MG63 (cell line): ENCODE measurements around the gene GIN1. TPM values are rescaled to one million over a fixed set of nuclear protein-coding genes. Genes with fewer than 3 reads are reported as not detected.
"Not testable (repeated sequence)": the region's sequence is repeated elsewhere in the genome, so short reads cannot be mapped to it uniquely, and the experiment has no call there.

Experiments used
- DNase-seq: peaks from one replicate; pipeline ENCODE4 v3.0.0-alpha.2; 2020
- H3K27me3 ChIP-seq: fragments of 250-450 bp; sonication (Bioruptor Pico); 2 replicates; pipeline ENCODE4 v1.5.1; 2020; ENCODE audit warnings: mild to moderate bottlenecking, moderate library complexity
- H3K36me3 ChIP-seq: fragments of 250-450 bp; sonication (Bioruptor Pico); 2 replicates; pipeline ENCODE4 v1.5.1; 2020; ENCODE audit warnings: mild to moderate bottlenecking, moderate library complexity
- H3K4me3 ChIP-seq: fragments of 250-450 bp; sonication (Bioruptor Pico); 2 replicates; pipeline ENCODE4 v1.5.1; 2020; ENCODE audit warnings: mild to moderate bottlenecking, moderate library complexity
- H3K9me3 ChIP-seq: fragments of 250-450 bp; sonication (Bioruptor Pico); 2 replicates; pipeline ENCODE4 v1.5.1; 2020; ENCODE audit warnings: mild to moderate bottlenecking, moderate library complexity
- total RNA-seq: library from RNA; depleted of rRNA; stranded (reverse); fragments of >200 nt; shearing (Covaris generic); gene quantifications from 2 replicates; pipeline ENCODE4 v1.2.3, GENCODE V29; 2014; ENCODE audit warnings: low replicate concordance; rRNA removed

GIN1 gene
- total RNA-seq, 1 experiment from 2014 or later: 8.8 TPM

DNA sequence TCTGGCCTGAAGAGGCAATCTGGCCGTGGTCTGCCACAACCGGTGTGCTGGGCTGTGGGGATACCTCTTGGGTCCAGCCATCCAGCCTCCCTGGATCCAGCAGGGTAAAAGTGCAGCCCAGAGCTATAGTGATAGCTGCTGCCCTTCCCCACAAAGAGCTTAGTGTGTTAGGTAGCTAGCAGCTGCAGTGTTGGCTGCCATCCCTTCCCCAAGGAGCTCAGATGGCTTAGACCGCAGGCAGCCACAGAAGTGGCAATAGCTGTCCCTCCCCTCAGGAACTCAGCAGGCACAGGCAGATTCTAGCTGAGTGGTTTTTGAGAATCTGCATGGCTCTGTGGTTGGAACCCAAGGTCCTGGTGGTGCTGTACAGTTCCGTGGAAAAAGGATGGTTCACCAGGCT lies 40.1 kb downstream of the GIN1 start:
- no peak for DNase-seq
- peaks cover 7% of the 10 kb centered on the region for H3K36me3 ChIP-seq

DNA sequence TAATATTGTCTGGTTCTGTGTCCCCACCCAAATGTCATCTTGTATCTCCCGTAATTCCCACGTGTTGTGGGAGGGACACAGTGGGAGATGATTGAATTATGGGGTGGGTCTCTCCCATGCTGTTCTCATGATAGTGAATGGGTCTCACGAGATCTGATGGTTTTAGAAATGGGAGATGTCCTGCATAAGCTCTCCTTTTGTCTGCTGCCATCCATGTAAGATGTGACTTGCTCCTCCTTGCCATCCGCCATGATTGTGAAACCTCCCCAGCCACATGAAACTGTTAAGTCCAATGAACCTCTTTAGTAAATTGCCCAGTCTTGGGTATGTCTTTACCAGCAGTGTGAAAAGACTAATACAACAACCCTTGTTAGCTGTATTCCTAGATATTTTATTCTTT lies 44.5 kb downstream of the GIN1 start:
- H3K4me3 ChIP-seq: no peak overlapping the region
- H3K27me3 ChIP-seq: no peaks in the 10 kb centered on the region; the same call in 1 of the 2 replicates
- H3K9me3 ChIP-seq: peaks cover 41% of the 10 kb centered on the region
- DNase-seq: no peak
- no peaks in the 10 kb centered on the region for H3K36me3 ChIP-seq

More for the DNA sequence above, 40.1 kb downstream of the GIN1 start:
- Histone ChIP-seq H3K9me3 (peaks cover 60% of the 10 kb centered on the region), H3K27me3 (no peaks in the 10 kb centered on the region), H3K4me3 (no peak overlapping the region)

DNA sequence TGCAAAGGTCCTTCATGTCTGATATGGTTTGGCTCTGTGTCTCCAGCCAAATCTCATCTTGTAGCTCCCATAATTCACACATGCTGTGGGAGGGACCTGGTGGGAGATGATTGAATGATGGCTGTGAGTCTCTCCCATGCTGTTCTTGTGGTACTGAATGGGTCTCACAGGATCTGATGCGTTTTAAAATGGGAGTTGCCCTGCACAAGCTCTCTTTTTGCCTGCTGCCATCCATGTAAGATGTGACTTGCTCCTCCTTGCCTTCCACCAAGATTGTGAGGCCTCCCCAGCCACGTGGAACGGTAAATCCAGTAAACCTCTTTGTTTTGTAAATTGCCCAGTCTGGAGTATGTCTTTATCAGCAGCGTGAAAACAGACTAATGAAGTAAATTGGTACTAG lies 46.4 kb downstream of the GIN1 start:
- not testable (repeated sequence) for H3K36me3 ChIP-seq, H3K27me3 ChIP-seq, H3K4me3 ChIP-seq, DNase-seq
- H3K9me3 ChIP-seq: peaks cover 34% of the 10 kb centered on the region

DNA sequence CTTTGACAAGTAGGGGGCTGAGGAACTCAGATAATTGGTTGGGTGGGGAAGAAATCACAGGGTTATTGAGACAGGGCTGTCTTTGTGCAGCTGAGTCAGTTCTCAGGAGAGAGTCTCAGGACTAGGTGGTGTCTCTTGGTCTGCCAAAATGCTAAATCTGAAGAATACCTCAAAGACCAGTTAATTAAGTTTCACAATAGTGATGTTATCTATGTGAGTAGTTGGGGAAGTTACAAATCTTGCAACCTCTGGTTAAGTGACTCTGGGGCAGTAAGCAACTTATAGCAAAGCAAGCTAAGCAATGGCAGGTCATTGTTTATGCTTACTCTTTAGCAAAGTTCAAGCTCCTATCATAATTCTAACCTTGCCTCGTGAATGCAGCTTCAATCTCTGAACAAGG lies 53.6 kb downstream of the GIN1 start:
- Histone ChIP-seq H3K4me3 (no peak overlapping the region), H3K9me3 (no peaks in the 10 kb centered on the region), H3K36me3 (no peaks in the 10 kb centered on the region), H3K27me3 (peaks cover 5% of the 10 kb centered on the region; the same call in 1 of the 2 replicates)
- no peak for DNase-seq

DNA sequence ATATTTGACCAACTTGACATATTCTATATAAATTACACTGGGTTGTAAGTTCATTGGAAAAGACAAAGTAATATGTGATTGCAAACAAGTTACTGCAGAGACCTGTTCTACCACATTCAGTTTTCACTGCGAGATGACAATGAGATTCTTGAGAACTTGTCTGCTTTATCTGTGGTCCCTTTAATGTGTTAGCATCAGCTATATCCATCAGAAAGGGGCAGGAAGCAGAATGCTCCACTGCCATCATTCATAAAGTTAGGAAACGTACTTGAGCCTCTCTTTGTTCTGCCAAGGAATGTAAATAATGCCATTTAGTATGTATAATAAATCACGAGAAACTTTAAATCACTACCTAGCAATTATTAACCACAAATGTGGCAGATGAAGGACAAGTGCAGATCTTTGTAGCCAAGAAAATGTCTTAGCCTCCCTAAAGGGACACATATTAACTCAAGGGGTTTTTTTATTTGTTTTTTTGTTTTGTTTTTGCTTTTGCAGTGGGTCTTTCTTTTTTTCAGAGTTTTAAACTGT lies 59.4 kb downstream of the GIN1 start:
- Histone ChIP-seq H3K27me3 (peaks cover 8% of the 10 kb centered on the region; the same call in 1 of the 2 replicates), H3K36me3 (no peaks in the 10 kb centered on the region), H3K4me3 (no peak overlapping the region), H3K9me3 (no peaks in the 10 kb centered on the region)
- no peak for DNase-seq

DNA sequence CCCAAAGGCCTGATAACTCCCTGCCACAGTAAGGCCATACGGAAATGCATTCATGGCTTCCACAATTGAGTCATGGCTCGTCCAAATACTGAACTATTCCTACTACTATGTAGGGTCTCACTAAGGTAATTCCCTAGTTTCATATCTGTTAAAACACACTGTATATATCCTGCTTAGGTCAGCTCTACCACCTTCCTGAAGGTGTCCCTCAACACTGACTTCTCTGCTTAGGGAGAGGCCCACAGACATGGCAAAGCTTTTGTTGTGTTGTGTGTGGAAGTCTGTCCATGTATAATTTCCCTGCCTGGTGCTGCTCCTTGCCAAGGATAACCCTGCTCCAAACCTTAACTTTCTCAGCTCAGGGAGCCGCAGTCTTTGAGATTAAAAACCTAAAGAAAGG lies 60.4 kb downstream of the GIN1 start:
- Histone ChIP-seq H3K36me3 (no peaks in the 10 kb centered on the region), H3K9me3 (no peaks in the 10 kb centered on the region), H3K4me3 (no peak overlapping the region), H3K27me3 (0 out of 2 replicates have a peak, but pooled peaks cover 4% of the 10 kb centered on the region)
- DNase-seq: no peak

DNA sequence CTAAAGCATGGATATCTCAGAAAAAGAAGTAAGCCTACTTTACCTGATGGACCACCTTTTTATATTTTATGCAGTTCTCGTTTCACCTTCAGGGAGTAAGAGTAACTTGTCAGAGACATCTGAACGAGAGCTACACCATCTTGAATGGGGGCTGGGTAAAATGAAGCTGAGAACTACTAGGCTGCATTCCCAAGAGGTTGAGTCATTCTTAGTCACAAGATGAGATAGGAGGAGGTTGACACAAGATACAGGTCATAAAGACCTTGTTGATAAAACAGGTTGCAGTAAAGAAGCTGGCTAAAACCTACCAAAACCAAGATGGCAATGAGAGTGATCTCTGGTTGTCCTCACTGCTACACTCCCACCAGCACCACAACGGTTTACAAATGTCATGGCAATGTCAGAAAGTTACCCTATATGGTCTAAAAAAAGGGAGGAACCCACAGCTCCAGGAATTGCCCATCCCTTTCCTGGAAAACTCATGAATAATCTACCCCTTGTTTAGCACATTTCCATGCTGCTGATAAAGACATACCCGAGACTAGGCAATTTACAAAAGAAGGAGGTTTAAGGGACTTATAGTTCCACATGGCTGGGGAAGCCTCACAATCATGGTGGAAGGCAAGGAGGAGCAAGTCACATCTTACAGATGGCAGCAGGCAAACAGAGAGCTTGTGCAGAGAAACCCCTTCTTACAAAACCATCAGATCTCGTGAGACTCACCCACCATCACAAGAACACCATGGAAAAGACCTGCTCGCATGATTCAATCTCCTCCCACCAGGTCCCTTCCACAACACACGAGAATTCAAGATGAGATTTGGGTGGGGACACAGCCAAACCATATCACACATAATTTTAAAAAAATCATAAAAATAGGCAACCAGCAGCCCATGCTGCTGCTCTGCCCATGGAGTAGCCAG lies 62.5 kb downstream of the GIN1 start:
- 0 out of 2 replicates have a peak, but pooled peaks cover 4% of the 10 kb centered on the region for H3K27me3 ChIP-seq
- no peaks in the 10 kb centered on the region for H3K36me3 ChIP-seq
- H3K4me3 ChIP-seq: no peak overlapping the region
- no peaks in the 10 kb centered on the region for H3K9me3 ChIP-seq
- no peak for DNase-seq

DNA sequence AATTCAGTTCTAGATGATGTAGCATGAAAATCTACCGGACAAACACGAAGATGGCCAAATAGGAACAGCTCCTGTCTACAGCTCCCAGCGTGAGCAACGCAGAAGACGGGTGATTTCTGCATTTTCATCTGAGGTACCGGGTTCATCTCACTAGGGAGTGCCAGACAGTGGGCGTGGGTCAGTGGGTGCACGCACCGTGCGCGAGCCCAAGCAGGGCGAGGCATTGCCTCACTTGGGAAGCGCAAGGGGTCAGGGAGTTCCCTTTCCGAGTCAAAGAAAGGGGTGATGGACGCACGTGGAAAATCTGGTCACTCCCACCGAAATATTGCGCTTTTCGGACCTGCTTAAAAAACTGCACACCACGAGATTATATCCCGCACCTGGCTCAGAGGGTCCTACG lies 73.2 kb downstream of the GIN1 start:
- H3K27me3 ChIP-seq, DNase-seq, H3K36me3 ChIP-seq, H3K4me3 ChIP-seq, H3K9me3 ChIP-seq: not testable (repeated sequence)

DNA sequence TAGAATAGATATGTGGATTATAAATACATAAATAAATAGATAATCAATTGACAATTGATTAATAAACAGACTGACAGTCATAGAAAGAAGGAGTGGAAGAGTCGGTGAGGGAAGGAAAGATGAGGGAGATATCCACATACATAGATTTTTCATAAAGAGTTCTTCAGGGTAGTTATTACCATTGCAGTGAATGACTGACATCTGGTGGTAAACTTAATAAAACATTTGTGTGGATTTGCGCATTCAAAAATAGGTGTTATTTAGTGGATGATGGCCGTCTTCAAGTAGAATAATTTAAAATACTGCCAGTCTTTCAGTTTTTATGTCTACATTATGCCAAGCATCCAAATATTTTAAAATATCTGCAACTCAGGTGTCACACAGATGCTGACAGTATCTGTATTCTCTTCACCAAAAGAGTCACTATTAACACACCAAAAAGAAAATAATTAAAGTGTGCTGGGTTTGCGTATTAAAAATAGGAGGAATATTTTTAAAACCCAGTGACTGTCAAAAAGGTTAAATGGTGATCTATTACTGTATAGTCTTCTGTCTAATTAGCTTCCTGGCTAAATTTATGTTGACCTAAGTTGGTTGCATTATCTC lies 78.8 kb downstream of the GIN1 start:
- Histone ChIP-seq H3K4me3 (no peak overlapping the region), H3K9me3 (no peaks in the 10 kb centered on the region), H3K36me3 (no peaks in the 10 kb centered on the region), H3K27me3 (no peaks in the 10 kb centered on the region; the same call in none of the 2 replicates)
- DNase-seq: no peak

DNA sequence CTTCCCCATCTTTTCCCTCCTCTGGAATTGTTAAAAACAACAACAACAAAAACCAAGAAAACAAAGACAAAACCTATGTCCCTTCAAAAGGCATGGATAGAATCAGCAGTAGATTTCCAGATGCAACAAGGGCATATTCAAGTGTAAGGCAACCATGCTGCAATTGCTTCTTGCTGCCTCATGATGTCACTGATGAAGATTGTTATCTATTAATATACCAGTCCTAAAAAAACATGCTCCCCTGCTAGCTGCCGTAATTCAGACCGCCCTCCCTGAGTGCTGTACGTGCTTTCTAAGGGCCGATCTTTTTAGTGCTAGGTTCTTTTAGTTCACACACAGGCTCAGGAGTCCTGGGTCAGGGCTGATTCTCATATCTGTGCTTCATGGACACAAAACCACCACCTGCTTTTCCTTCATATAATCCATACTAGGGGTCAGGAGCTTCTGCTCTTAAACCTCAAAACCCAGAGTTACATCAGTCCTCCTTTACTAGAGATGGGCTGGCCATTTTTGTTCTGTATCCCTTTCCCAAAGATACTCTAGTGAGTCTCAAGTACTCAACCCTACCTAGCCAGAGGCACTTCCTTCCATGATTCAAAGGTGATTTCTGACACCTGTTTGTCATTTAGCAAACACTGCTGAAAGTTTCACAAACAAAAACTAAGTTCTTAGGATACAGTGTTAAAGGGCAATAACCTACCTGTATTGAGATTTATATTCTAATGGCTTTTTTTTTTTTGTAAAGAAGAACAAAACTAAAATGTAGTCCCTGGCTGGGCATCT lies 82.1 kb downstream of the GIN1 start:
- DNase-seq: no peak
- H3K27me3 ChIP-seq: no peaks in the 10 kb centered on the region
- no peak overlapping the region for H3K4me3 ChIP-seq
- H3K36me3 ChIP-seq: no peaks in the 10 kb centered on the region
- no peaks in the 10 kb centered on the region for H3K9me3 ChIP-seq

DNA sequence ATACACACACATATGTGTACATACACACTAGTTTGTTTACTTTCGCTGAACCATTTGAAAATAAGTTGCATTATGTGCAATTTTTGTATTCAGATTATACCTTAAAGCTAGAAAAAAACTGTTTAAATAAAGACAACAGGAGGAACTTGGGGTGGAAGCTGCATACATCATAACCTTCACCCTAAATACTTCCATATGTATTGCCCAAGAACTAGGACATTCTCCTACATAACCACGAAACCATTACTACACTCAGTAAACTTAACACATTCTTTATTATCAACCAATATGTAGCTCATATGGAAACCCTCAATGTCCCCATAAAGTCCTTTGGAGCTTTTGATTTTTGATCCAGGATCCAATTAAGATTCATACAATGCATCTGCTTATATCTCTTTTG lies 83.3 kb downstream of the GIN1 start:
- no peak for DNase-seq
- no peak overlapping the region for H3K4me3 ChIP-seq
- no peaks in the 10 kb centered on the region for H3K9me3 ChIP-seq
- no peaks in the 10 kb centered on the region for H3K36me3 ChIP-seq
- no peaks in the 10 kb centered on the region for H3K27me3 ChIP-seq

Other genes with a start within 250 kb of the GIN1 start
- 42.0 and 69.0 TPM in 2 replicates for gene PPIP5K2, start 163 bp upstream of the GIN1 start, total RNA-seq
- gene MACIR, start 138.6 kb upstream of the GIN1 start, total RNA-seq: 30.9 and 32.2 TPM in 2 replicates